ENCODE measurements around the gene SORCS2.

SORCS2 gene

DNA sequence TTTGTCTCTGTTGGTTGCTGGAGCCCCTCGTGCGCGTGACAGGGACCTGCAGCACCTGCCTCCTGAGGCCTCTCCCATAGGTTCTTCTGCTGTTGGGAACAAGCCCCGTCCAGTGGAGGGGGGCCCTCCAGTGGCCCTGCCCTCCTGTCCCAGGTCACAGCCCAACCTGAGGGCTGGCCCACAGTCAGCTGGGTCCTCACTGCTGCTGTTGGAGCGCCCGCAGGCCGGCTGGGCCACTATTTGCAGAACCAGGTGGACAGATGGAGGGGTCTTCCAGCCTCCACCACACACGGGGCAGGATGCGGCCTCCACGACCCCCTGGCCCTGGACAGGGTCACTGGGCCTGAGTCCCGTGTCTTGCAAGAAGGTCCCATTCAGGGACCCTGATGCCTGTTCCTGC lies 293.8 kb downstream of the SORCS2 start:
- no peaks in the 10 kb centered on the region for H3K79me2 ChIP-seq (ENCODE audit: low read length)

DNA sequence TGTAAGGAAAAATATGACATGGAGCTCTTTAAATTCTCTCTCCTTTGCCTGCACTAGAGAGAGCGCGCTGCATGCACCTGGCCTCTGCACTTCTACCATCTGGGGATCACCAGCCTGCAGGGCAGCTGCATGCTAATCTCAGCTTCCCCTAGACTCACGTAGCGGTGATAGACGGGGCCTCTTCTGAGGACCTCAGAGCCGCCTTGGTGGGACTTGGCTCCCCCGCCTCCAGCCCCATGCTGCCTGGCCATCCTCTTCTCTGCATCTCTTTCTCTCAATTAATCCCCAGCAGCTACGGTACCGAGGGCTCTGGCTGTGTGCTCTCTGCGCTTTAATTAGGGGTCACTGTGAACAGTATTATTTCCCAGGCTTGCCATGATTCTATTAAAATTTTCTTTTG lies 295.2 kb downstream of the SORCS2 start:
- Histone ChIP-seq H3K4me2 (ENCODE audit: low read length) (no peak overlapping the region), H3K27me3 (ENCODE audit: low read depth, low read length) (peaks cover 8% of the 10 kb centered on the region), H3K4me1 (ENCODE audit: low read length) (no peaks in the 10 kb centered on the region)

More for the DNA sequence above, 293.8 kb downstream of the SORCS2 start:
- Histone ChIP-seq H3K9me3 (ENCODE audit: insufficient read depth, low read length) (no peaks in the 10 kb centered on the region), H2AFZ (ENCODE audit: low read depth, low read length) (no peak overlapping the region), H3K9ac (ENCODE audit: low read length) (no peak overlapping the region), H3K27me3 (ENCODE audit: low read depth, low read length) (peaks cover 8% of the 10 kb centered on the region), H3K36me3 (replicated peaks; ENCODE audit: low read depth, low read length) (no peaks in the 10 kb centered on the region), H3K27ac (ENCODE audit: low read length) (no peak overlapping the region), H3K4me3 (ENCODE audit: low read length) (no peak overlapping the region), H3K4me2 (ENCODE audit: low read length) (no peak overlapping the region), H3K4me1 (ENCODE audit: low read length) (no peaks in the 10 kb centered on the region), H4K20me1 (ENCODE audit: insufficient read depth, low read length) (no peaks in the 10 kb centered on the region)
- TF ChIP-seq, protein P1, sequence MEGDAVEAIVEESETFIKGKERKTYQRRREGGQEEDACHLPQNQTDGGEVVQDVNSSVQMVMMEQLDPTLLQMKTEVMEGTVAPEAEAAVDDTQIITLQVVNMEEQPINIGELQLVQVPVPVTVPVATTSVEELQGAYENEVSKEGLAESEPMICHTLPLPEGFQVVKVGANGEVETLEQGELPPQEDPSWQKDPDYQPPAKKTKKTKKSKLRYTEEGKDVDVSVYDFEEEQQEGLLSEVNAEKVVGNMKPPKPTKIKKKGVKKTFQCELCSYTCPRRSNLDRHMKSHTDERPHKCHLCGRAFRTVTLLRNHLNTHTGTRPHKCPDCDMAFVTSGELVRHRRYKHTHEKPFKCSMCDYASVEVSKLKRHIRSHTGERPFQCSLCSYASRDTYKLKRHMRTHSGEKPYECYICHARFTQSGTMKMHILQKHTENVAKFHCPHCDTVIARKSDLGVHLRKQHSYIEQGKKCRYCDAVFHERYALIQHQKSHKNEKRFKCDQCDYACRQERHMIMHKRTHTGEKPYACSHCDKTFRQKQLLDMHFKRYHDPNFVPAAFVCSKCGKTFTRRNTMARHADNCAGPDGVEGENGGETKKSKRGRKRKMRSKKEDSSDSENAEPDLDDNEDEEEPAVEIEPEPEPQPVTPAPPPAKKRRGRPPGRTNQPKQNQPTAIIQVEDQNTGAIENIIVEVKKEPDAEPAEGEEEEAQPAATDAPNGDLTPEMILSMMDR (IDR thresholded peaks at IDR 0.05; ENCODE audit: low read depth, low read length), result no peak
- no peak for TF ChIP-seq EZH2phosphoT487 (IDR thresholded peaks at IDR 0.05; ENCODE audit: low read depth)

GRCh38 chr4:7487998-7488671 lies 295.8 kb downstream of the SORCS2 start:
- H3K27me3 ChIP-seq (ENCODE audit: low read depth, low read length), result peaks cover 8% of the 10 kb centered on the region
- no peak for TF ChIP-seq EZH2phosphoT487 (IDR thresholded peaks at IDR 0.05; ENCODE audit: low read depth)
- TF ChIP-seq, protein P1 (IDR thresholded peaks at IDR 0.05; ENCODE audit: low read depth, low read length), result no peak
- H3K9ac ChIP-seq (ENCODE audit: low read length), result no peak overlapping the region
- H2AFZ ChIP-seq (ENCODE audit: low read depth, low read length), result no peak overlapping the region
- H3K79me2 ChIP-seq (ENCODE audit: low read length), result no peaks in the 10 kb centered on the region
- no peaks in the 10 kb centered on the region for H3K9me3 ChIP-seq (ENCODE audit: insufficient read depth, low read length)
- H3K27ac ChIP-seq (ENCODE audit: low read length), result no peak overlapping the region
- no peak overlapping the region for H3K4me3 ChIP-seq (ENCODE audit: low read length)
- H4K20me1 ChIP-seq (ENCODE audit: insufficient read depth, low read length), result no peaks in the 10 kb centered on the region
- H3K4me1 ChIP-seq (ENCODE audit: low read length), result no peaks in the 10 kb centered on the region
- no peak overlapping the region for H3K4me2 ChIP-seq (ENCODE audit: low read length)
- no peaks in the 10 kb centered on the region for H3K36me3 ChIP-seq (replicated peaks; ENCODE audit: low read depth, low read length)

More for the DNA sequence above, 295.2 kb downstream of the SORCS2 start:
- no peaks in the 10 kb centered on the region for H3K79me2 ChIP-seq (ENCODE audit: low read length)
- H3K36me3 ChIP-seq (replicated peaks; ENCODE audit: low read depth, low read length), result no peaks in the 10 kb centered on the region
- TF ChIP-seq EZH2phosphoT487 (IDR thresholded peaks at IDR 0.05; ENCODE audit: low read depth), result no peak
- TF ChIP-seq, protein P1 (IDR thresholded peaks at IDR 0.05; ENCODE audit: low read depth, low read length), result no peak
- no peak overlapping the region for H3K27ac ChIP-seq (ENCODE audit: low read length)
- no peaks in the 10 kb centered on the region for H3K9me3 ChIP-seq (ENCODE audit: insufficient read depth, low read length)
- no peaks in the 10 kb centered on the region for H4K20me1 ChIP-seq (ENCODE audit: insufficient read depth, low read length)
- H3K9ac ChIP-seq (ENCODE audit: low read length), result no peak overlapping the region
- no peak overlapping the region for H3K4me3 ChIP-seq (ENCODE audit: low read length)
- H2AFZ ChIP-seq (ENCODE audit: low read depth, low read length), result no peak overlapping the region

GRCh38 chr4:7491915-7492314 lies 299.6 kb downstream of the SORCS2 start:
- TF ChIP-seq, protein P1 (IDR thresholded peaks at IDR 0.05; ENCODE audit: low read depth, low read length), result no peak
- no peak for TF ChIP-seq EZH2phosphoT487 (IDR thresholded peaks at IDR 0.05; ENCODE audit: low read depth)
- no peaks in the 10 kb centered on the region for H3K36me3 ChIP-seq (replicated peaks; ENCODE audit: low read depth, low read length)
- no peak overlapping the region for H3K4me2 ChIP-seq (ENCODE audit: low read length)
- no peaks in the 10 kb centered on the region for H3K9me3 ChIP-seq (ENCODE audit: insufficient read depth, low read length)
- H3K9ac ChIP-seq (ENCODE audit: low read length), result no peak overlapping the region
- no peak overlapping the region for H3K27ac ChIP-seq (ENCODE audit: low read length)
- peaks cover 8% of the 10 kb centered on the region for H3K27me3 ChIP-seq (ENCODE audit: low read depth, low read length)
- H3K4me1 ChIP-seq (ENCODE audit: low read length), result no peaks in the 10 kb centered on the region
- H2AFZ ChIP-seq (ENCODE audit: low read depth, low read length), result no peak overlapping the region
- no peak overlapping the region for H3K4me3 ChIP-seq (ENCODE audit: low read length)
- H3K79me2 ChIP-seq (ENCODE audit: low read length), result no peaks in the 10 kb centered on the region
- H4K20me1 ChIP-seq (ENCODE audit: insufficient read depth, low read length), result no peaks in the 10 kb centered on the region
